ENCODE measurements around the gene B3GALT6.

DNA sequence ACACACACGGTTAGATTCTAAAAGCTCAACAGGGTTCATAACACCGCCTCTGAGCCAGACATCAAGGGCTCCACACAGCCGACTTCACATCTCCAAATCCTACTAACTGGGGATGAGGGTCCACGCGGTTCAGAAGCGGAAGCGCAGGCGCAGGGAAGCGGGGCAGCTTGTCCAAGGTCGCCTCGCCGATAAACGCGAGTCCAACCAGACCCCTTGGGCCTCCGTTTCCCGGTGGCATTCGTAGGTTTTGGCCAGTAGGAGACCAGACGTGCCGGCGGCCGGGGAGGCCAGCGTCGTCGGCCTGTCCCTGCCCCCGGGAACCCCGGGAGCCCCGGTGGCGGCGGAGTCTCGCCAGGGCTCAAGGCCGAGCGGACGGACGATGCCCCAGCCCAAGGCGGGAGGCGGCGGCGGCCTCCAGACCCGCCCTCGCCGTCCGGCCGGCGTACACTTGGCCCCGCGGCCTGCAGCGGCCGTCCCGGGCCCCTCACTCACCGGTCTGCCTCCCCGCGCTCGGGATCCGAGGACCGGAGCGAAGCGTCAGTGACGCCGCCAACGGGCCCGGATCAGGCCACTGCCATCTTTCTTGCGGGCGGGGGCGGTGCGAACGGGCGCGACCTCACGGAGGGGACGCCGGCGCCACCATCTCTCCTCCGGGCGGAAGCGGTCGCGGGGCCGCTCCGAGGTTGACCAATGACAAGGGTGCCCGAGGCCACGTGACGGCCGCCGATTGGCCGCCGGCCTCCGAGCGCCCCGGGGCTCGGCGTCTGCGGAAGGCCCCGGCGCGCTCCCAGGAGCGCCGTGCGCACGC is 433 bp upstream of the B3GALT6 start, which contains the start of gene SDF4:
- TF ChIP-seq, protein P1, sequence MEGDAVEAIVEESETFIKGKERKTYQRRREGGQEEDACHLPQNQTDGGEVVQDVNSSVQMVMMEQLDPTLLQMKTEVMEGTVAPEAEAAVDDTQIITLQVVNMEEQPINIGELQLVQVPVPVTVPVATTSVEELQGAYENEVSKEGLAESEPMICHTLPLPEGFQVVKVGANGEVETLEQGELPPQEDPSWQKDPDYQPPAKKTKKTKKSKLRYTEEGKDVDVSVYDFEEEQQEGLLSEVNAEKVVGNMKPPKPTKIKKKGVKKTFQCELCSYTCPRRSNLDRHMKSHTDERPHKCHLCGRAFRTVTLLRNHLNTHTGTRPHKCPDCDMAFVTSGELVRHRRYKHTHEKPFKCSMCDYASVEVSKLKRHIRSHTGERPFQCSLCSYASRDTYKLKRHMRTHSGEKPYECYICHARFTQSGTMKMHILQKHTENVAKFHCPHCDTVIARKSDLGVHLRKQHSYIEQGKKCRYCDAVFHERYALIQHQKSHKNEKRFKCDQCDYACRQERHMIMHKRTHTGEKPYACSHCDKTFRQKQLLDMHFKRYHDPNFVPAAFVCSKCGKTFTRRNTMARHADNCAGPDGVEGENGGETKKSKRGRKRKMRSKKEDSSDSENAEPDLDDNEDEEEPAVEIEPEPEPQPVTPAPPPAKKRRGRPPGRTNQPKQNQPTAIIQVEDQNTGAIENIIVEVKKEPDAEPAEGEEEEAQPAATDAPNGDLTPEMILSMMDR (IDR thresholded peaks at IDR 0.05): no peak
- no peak for TF ChIP-seq POLR2A (IDR thresholded peaks at IDR 0.05)
